Suprapubic skin (tissue), 4 donors: ENCODE results near the gene SCAMP3.

ENCODE experiments used
- POLR2A ChIP-seq, 2 donors: fragments of 450-650 bp; IDR thresholded peaks; one replicate each; pipeline ENCODE4 v1.6.1; 2017; ENCODE audit warnings: antibody characterized with exemption in 2 of 2, mild to moderate bottlenecking in 2 of 2, moderate library complexity in 2 of 2
- POLR2AphosphoS5 ChIP-seq, 3 donors: sonication (generic); formaldehyde crosslinking; IDR thresholded peaks; one replicate each; pipeline ENCODE4 v1.6.1; 2017; ENCODE audit warnings: antibody characterized with exemption in 3 of 3
- TF ChIP-seq, protein P1 (sequence below), 2 donors: fragments of 200-600 bp in 1 of 2; fragments of 450-650 bp in 1 of 2; sonication (generic) in 1 of 2; IDR thresholded peaks; one replicate each; pipeline ENCODE4 v1.5.1; 2016 to 2019; ENCODE audit warnings: antibody characterized with exemption in 2 of 2, mild to moderate bottlenecking in 1 of 2, moderate library complexity in 1 of 2

DNA sequence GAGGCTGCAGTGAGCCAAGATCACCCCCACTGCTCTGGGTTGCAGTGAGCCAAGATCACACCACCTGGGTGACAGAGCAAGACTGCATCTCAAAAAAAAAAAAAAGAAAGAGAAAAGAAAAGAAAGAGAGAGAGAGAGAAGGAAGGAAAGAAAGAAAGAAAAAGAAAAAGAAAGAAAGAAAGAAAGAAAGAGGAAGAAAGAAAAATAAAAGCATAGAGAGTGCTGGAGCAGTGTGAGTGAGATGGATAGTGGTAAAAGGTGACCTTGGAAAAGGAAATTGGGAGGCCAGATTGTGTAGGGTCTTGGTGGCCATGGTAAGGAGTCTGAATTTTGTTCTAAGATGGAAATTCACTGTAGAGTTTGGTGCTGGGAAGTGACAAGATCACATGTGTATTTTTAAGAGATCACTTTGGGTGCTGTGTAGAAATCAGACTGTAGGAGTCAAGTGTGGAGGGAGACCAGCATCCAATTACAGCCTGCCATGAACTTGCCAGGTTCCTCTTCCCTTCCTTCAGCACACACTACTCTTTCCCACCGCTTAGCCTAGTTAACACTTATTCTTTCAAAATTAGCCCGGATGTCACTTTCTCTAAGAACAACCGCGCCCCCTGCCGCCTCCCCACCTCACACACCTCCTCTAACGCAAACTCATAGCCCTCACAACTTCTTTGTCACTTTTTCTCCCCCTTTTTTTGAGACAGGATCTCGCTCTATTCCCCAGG, 35.8 kb downstream of the SCAMP3 start:
- TF ChIP-seq, protein P1, sequence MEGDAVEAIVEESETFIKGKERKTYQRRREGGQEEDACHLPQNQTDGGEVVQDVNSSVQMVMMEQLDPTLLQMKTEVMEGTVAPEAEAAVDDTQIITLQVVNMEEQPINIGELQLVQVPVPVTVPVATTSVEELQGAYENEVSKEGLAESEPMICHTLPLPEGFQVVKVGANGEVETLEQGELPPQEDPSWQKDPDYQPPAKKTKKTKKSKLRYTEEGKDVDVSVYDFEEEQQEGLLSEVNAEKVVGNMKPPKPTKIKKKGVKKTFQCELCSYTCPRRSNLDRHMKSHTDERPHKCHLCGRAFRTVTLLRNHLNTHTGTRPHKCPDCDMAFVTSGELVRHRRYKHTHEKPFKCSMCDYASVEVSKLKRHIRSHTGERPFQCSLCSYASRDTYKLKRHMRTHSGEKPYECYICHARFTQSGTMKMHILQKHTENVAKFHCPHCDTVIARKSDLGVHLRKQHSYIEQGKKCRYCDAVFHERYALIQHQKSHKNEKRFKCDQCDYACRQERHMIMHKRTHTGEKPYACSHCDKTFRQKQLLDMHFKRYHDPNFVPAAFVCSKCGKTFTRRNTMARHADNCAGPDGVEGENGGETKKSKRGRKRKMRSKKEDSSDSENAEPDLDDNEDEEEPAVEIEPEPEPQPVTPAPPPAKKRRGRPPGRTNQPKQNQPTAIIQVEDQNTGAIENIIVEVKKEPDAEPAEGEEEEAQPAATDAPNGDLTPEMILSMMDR (IDR thresholded peaks at IDR 0.05), result peak in 1 of 2 donors; percentile 42
- TF ChIP-seq POLR2A (IDR thresholded peaks at IDR 0.05) (no peak), POLR2AphosphoS5 (IDR thresholded peaks at IDR 0.05) (no peak)
